ENCODE data around the gene PDE7B. TPM values are rescaled to one million over a fixed set of nuclear protein-coding genes. Genes with fewer than 3 reads are reported as not detected.

The PDE7B gene
- total RNA-seq, 1 donor from 2014 or later: 5.1 TPM

- Mint-ChIP-seq H3K9me3 (no peaks in the 10 kb centered on the region), H3K4me1 (ENCODE audit: unreplicated experiment) (no peaks in the 10 kb centered on the region), H3K27me3 (no peaks in the 10 kb centered on the region), H3K36me3 (no peaks in the 10 kb centered on the region), H3K4me3 (no peak overlapping the region), H3K27ac (no peak overlapping the region)
- DNase-seq (ENCODE audit: extremely low spot score, unreplicated experiment): no peak
- TF ChIP-seq CTCF (conservative IDR thresholded peaks at IDR 0.05): no peak
These were observed 50.4 kb downstream of the PDE7B start for GRCh38 chr6:135901774-135902524.

- Mint-ChIP-seq H3K4me1 (ENCODE audit: unreplicated experiment) (no peaks in the 10 kb centered on the region), H3K4me3 (no peak overlapping the region), H3K36me3 (no peaks in the 10 kb centered on the region), H3K27ac (no peak overlapping the region), H3K27me3 (no peaks in the 10 kb centered on the region), H3K9me3 (no peaks in the 10 kb centered on the region)
- no peak for DNase-seq (ENCODE audit: extremely low spot score, unreplicated experiment)
- no peak for TF ChIP-seq CTCF (conservative IDR thresholded peaks at IDR 0.05)
These were observed 51.3 kb downstream of the PDE7B start for GRCh38 chr6:135902756-135903331.

- TF ChIP-seq CTCF (conservative IDR thresholded peaks at IDR 0.05): no peak
- Mint-ChIP-seq H3K36me3 (no peaks in the 10 kb centered on the region), H3K4me1 (ENCODE audit: unreplicated experiment) (no peaks in the 10 kb centered on the region), H3K9me3 (no peaks in the 10 kb centered on the region), H3K27ac (no peak overlapping the region), H3K4me3 (no peak overlapping the region), H3K27me3 (no peaks in the 10 kb centered on the region)
- no peak for DNase-seq (ENCODE audit: extremely low spot score, unreplicated experiment)
These were observed 53.2 kb downstream of the PDE7B start for GRCh38 chr6:135904666-135905065.

- Mint-ChIP-seq H3K4me3 (no peak overlapping the region), H3K27ac (no peak overlapping the region), H3K27me3 (no peaks in the 10 kb centered on the region), H3K36me3 (no peaks in the 10 kb centered on the region), H3K9me3 (no peaks in the 10 kb centered on the region), H3K4me1 (ENCODE audit: unreplicated experiment) (no peaks in the 10 kb centered on the region)
- TF ChIP-seq CTCF (conservative IDR thresholded peaks at IDR 0.05): no peak
- no peak for DNase-seq (ENCODE audit: extremely low spot score, unreplicated experiment)
These were observed 54.3 kb downstream of the PDE7B start for GRCh38 chr6:135905604-135906300.

GRCh38 chr6:135906542-135906941 is 55.0 kb downstream of the PDE7B start:
- H3K27ac Mint-ChIP-seq: no peak overlapping the region
- no peak for DNase-seq (ENCODE audit: extremely low spot score, unreplicated experiment)
- no peak for TF ChIP-seq CTCF (conservative IDR thresholded peaks at IDR 0.05)
- H3K36me3 Mint-ChIP-seq: no peaks in the 10 kb centered on the region
- H3K4me1 Mint-ChIP-seq (ENCODE audit: unreplicated experiment): no peaks in the 10 kb centered on the region
- H3K27me3 Mint-ChIP-seq: no peaks in the 10 kb centered on the region
- no peaks in the 10 kb centered on the region for H3K9me3 Mint-ChIP-seq
- no peak overlapping the region for H3K4me3 Mint-ChIP-seq
